CMK (cell line): ENCODE measurements around the gene SPRY4.
"Not testable (repeated sequence)": the region's sequence is repeated elsewhere in the genome, so short reads cannot be mapped to it uniquely, and the experiment has no call there.

Source experiments
- DNase-seq: peaks from one replicate; pipeline ENCODE4 v3.0.0-alpha.2; 2010; ENCODE audit warnings: low read depth

SPRY4 gene

DNA sequence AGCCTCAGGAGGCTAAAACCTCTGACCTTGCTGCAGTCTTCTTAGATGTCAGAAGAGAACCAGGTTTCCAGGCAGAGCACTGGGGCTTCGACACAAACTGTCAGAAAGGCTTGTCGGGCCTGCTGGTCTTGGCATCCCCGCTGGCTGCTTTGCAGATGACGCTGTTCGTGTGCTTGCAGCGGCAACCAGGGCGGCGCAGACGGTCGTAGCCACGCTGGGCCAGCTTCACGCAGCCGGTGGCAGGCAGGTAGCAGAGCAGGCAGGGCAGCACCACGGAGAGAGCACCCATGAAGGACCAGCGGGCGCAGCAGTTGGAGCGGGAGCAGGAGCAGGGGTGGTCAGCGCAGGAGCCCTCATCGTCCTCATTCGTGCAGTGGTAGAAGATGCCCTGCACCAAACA is 10.7 kb downstream of the SPRY4 start:
- no peak for DNase-seq

DNA sequence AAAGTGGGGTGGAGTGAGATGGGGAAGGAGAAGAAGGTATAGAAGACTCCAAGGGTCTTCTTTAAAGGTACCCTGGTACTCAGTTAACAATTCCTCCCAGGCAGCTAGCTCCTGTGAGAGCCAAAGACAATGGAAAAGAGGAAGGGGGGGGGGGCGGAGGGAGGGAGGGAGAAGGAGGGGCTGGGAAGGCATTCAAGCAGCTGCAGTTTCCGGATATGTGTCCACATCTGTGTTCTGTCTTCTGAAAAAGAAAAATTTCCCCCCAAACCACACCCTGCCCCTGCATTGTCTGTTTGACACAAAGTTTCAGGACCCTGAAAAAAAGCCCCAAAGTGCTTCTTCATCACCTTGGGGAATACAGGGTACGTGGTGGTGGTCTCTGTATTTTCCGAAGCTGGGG is 11.1 kb downstream of the SPRY4 start:
- no peak for DNase-seq

GRCh38 chr5:142313275-142313674 is 11.5 kb downstream of the SPRY4 start:
- no peak for DNase-seq

- DNase-seq = no peak
These were observed 12.4 kb downstream of the SPRY4 start for GRCh38 chr5:142312399-142312798.

DNA sequence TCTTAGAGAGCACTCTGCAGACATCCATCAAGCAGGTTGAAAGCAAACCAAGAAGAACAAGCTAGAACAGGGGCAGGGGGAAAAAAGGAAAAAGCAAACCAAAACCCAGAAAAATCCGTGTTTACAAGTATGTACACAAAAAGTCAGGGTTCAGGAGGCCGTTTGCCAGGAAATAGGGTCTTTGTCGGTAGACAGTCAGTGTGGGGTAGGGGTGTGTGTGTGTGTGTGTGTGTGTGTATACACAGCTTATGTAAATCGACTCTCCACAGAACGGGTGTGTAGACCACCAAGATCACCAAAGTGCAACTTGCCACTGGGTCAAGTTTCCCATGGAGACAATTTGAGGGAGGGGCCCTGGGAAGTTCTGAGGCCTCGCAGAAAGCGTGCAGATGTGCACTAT is 13.1 kb downstream of the SPRY4 start:
- DNase-seq = no peak

GRCh38 chr5:142310803-142311202 is 14.0 kb downstream of the SPRY4 start:
- DNase-seq = no peak

DNA sequence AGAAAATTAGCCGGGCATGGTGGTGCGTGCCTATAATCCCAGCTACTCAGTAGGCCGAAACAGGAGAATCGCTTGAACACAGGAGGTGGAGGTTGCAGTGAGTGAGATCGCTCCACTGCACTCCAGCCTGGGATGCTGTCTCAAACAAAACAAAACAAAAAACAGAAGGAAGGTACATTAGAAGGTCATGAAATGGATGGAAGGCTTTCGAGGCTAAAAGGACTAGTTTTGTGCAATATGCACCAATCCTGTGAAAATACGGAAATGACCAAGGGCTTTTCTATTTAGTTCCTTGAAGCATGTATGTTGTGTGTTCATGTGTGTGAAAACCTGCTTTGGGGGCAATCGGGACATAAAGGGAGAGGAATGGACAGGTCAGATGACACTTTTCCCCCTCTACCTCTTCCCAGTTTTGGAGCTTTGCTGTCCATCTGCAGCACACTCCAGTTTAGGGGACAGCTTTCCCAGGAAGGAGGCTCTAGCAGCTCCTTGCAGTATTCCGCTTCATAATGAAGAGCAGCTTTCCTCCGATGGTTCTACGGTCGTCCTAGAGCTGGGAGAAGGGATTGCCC is 15.0 kb downstream of the SPRY4 start:
- no peak for DNase-seq

DNA sequence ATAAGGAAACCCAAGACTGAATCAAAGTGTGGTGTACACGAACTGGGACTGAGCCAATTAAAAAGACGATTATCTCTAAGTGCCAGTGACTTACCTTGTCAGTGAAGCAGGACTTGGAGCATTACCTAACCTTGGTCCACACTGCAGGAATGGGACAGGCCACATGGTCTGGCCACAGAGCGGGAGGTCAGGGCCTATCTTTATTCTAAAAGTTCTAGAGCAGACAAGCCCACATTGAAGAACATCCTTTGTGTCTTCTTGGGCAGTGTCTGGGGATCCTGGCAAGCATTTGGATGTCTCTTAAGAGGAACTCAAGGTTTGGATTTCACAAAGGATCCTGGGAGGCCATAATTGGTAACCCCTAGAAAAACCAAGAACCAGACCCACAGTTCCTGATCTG is 16.5 kb downstream of the SPRY4 start:
- no peak for DNase-seq

GRCh38 chr5:142307146-142307890 is 17.5 kb downstream of the SPRY4 start:
- no peak for DNase-seq

- DNase-seq = no peak
These were observed 18.7 kb downstream of the SPRY4 start for GRCh38 chr5:142306077-142306502.

DNA sequence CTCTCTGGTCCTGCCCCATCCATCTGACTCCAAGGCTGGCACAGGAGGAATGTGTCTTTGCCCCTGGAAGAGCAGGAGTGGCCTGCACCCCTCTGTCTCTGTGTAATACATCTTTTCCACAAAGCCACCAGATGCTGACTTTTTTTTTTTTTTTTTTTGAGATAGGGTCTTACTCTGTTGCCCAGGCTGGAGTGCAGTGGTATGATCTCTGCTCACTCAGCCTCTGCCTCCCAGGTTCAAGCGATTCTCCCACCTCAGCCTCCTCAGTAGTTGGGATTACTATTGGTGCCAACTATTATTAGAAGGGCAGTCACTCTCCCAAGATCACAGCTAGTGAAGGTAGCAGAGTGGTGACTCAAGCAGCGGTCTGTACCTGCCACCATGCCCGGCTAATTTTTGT is 19.6 kb downstream of the SPRY4 start:
- no peak for DNase-seq

GRCh38 chr5:142304013-142304701 is 20.7 kb downstream of the SPRY4 start:
- DNase-seq = no peak

DNA sequence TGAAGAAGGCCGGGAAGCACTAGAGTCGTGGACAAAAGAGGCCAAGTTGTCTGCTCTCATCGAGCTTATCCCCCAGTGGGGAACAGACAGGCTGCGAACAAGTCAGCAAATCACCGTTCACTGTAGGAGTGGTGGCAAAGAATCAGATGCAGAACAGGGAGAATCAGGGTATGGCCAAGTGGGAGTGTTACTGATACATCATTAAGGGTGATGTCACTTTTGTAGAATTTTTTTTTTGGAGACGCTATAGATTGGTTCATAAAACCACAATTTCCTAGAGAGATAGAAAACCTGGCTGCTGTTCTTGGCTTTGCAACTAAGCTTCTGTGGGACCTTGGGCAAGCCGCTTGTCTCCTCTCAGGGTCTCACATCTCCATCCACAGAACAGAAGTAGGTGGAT is 21.3 kb downstream of the SPRY4 start:
- no peak for DNase-seq

DNA sequence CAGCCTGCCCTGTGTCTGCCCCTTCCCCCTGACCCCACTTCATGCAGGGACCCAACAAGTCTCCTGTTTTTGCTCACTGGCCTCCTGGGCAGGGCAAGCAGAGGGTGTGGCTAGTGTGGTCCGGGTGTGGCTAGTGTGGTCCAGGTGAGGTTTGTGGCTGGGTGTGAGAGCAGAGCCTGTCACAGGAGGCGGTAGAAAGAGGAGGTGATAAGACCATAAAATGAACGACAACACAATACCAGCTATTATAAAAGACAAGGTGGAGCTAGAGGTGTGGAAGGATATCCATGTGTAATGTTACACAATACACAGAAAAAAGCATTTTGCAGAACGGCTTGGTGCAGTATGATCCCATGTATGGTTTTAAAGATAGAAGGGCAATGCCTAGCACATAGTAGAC is 23.3 kb downstream of the SPRY4 start:
- no peak for DNase-seq

- DNase-seq = no peak
These were observed 24.1 kb downstream of the SPRY4 start for GRCh38 chr5:142300677-142301076.

DNA sequence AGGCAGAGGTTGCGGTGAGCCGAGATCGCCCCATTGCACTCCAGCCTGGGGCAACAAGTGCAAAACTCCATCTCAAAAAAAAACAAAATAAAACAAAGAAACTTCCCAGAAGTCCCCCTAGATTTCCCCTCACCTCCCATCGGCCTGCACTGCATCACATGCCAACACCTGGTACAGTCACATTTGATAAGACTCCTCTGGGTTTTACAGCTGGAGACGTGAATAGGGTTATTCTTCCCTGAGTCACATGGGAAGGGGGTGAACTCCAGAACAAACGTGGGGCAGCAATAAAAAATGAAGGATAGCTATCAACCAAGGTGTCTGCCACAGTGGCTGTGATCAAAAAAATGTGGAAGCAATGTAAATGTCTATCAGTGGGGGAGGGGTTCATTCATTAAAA is 26.0 kb downstream of the SPRY4 start:
- DNase-seq = no peak

DNA sequence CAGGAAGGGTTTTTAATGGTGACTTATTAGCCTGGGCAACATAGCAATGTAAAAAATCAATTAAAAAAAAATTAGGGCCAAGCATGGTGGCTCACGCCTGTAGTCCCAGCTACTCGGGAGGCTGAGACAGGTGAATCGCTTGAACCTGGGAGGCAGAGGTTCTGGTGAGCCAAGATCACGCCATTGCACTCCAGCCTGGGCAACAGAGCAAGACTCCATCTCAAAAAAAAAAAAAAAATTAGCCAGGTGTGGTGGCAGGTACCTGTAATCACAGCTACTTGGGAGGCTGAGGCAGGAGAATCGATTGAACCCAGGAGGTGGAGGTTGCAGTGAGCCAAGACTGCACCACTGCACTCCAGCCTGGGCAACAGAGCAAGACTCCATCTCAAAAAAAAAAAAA is 27.0 kb downstream of the SPRY4 start:
- not testable (repeated sequence) for DNase-seq

DNA sequence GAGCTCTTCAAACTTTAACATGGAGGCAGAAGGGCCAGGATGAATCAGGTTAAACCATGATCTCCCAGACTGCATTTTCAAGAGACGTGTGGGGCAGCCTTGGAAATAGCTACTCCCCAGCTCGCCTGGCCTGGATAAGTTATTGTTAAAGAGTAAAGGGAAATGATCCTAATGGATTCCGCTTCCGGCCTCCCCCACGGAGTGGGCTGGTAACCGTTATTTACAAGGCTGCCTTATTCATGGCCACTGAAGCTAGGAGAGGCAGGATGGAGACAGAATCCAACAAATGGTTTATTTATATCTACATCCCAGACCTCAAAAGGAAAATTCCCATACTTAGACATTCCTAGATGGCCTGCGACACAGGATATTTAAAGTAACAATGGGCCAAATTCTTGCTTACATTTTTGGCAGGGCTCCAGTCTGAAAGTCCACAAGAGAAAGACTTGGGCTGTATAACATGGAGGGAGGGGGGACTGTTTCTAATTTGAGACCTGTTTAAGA is 27.9 kb downstream of the SPRY4 start:
- DNase-seq = no peak

DNA sequence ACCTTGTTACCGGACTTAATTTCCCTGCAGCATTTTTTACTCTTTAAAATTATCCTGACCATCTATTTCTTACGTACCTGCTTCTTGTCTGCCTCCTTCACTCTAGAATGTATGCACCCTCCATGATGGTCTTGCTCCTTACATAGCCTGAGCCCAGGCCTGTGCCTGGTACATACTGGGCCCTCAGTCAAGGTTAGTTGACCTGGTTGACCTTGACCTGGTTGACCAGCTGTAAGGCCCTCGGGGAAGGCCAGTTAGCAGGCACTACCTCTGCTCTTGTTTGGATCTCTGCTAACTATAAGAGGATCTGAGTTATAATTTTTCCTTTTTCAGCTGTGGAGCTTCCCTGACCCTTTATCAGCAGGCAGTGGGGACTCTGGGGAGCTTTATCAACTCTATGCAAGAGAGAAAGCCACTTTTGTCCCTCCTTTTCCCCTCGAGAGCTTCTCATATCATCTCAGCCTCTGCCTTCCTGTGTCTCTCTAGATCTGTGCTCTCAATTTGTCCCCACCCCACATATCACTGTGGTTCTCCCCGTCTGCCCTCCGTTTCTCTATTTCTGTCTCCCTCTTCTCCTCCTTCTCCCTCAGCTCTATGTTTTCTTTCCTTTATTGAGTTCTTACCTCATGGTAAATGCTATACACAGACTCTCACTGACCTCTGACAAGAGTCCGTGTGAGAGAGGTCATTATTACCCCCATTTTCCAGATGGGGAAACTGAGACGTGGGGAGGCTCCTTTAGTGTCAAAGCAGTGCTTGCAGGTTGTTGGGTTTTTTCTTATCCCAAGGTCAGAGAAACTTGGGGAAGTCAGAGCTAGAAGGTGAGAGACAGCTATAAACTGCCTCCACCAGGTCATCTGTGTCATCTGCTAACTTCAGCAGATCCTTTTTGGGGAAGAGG is 28.6 kb downstream of the SPRY4 start:
- DNase-seq = no peak

DNA sequence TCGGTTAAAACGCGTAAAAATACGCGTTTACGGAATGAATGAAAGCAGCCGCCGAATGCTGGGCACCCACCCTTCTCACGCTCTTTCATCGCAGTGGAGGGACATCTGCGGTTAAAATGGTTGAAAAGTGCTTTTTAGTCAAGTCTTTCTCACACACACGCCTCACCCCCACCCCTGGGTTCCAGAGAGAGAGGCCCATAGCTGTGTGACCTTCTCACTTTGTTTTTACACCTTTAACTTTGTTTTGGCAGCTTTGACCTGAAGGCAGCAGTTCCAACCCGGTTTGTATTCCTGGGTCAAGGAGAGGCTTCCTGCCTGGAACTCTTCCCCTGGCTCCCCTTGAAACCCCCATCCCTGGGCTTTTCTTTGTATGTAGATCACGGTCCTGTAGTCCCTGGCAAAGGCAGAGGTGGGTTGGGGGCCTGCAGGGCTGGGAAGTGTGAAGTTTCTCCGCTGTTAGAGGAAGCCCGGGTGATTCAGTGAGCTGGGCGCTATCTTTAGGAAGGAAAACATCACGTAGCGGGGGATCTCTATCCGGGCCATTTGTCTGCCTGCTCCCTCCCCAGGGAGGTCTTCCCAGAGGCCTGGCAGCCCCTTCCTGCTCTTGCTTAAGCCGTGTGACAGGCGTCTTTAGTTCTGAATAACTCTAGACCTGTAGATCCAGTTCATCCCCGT is 29.6 kb downstream of the SPRY4 start:
- DNase-seq = no peak

- no peak for DNase-seq
These were observed 31.3 kb downstream of the SPRY4 start for GRCh38 chr5:142293486-142293885.

DNA sequence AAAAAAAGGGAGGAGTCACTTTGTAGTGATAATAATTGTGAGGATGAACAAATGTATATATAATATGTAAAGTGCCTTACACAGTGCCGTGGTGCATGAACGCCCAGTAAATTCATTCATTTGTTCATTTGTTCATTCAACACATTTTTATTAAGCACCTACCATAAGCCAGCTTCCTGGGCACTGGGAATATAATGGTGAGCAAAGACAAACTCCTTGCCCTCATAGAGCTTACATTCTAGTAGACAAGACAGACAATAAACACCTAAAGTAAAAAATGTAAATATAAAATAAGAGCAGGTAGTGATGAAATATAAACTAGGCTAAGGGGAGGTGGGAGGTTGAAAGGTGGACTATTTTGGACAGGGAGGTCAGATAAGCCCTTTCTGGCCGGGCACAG is 32.0 kb downstream of the SPRY4 start:
- no peak for DNase-seq
